ENCODE data around the gene SRXN1. TPM values are rescaled to one million over a fixed set of nuclear protein-coding genes. Genes with fewer than 3 reads are reported as not detected.

SRXN1 gene
- total and polyA plus RNA-seq, 9 of the 15 experiments (the other 6 are each of a cell fraction or from before 2014, with no cell fraction given) = 6.8 to 36.4 (median 21.6) TPM

DNA sequence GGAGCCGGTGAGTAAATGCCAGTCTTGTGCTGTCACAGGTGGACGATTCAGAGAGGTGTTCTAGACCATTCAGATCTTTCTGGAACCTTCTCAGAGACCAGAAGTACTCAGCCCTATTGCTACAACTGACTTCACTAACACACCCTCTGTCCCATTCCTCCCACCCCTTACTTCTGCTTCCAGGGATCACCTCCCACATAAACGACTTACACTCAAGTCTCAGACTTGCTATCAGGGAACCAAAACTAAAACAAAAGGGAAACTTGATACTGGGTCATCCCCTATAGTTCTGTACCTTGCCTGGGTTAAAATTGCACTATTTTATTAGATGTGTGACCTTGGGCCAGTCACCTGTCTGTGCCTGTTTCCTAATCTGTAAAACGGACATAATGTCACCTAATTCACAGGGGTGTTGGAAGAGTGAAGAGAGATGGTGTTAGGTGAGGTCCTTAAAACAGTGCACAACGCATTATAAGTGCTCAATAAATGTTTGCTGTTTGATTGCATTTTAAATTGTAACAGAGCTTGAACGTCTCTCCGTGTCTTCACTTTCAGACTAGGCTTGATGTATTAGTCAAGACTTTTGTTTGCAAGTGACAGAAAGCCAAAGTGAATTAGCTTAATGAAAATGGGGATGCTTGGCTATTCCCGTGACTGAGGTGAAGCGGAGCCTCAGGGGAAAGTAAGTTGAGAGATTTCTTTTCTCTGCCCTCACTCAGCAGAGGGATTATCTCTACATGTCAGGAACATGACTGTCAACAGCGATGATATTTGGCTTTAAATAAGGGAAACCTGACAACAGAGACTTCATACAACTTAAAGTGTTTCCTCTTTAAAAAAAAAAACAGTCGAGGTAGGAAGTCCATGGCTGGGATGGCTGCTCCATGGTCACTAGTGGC, 3.0 kb upstream of the SRXN1 start:
- peak overlapping the region in 1 of 2 experiments; percentile 26; a peak in 2 of 4 replicates for H3K9ac ChIP-seq (ENCODE audit: insufficient read depth in 1 of 2, low read depth in 2 of 2, low read length in 2 of 2)
- no TSS peak for BruUV-seq (replicated peaks)
- ChIA-PET CTCF (ENCODE audit: low intra/inter-chr PET ratio) (no interaction called here), POLR2A (interaction anchor here (2.3 kb wide), 1 partner anchor 11 kb away, joined by 8 read pairs; no protein-coding TSS in a partner anchor)
- peaks cover 39 to 51% of the 10 kb centered on the region in 2 experiments for H3K4me1 ChIP-seq (replicated peaks in 1 of 2; ENCODE audit: control insufficient read depth in 2 of 2, insufficient read depth in 2 of 2, low read length in 2 of 2)
- H3K27me3 ChIP-seq (ENCODE audit: control insufficient read depth in 2 of 2, insufficient read depth in 2 of 2, low read length in 2 of 2) = no peaks in the 10 kb centered on the region
- FAIRE-seq (no peak), DNase-seq (ENCODE audit: extremely low read depth in 1 of 4, low spot score in 3 of 4) (no peak), ATAC-seq (no peak)
- WGBS (ENCODE audit: insufficient coverage, low coverage, missing lambda C conversion rate) = 17% methylated on average over 11 of the region's 11 CpGs
- peaks cover 2% of the 10 kb centered on the region; the same call in 2 of the 3 replicates for H3K36me3 ChIP-seq (ENCODE audit: control insufficient read depth, insufficient read depth, low read length)
- H2AFZ ChIP-seq (ENCODE audit: low read depth, low read length) = peak overlapping the region; percentile 28; the same call in 1 of the 2 replicates
- H3K4me2 ChIP-seq (ENCODE audit: insufficient read depth, low read length) = peak overlapping the region; percentile 25; the same call in 1 of the 2 replicates
- no peaks in the 10 kb centered on the region for H4K20me1 ChIP-seq (replicated peaks; ENCODE audit: control insufficient read depth, insufficient read depth, low read length)
- in situ Hi-C loops (cut with MboI) = no loop called here
- intact Hi-C loops (cut with micrococcal nuclease) = no loop called here
- peak overlapping the region; percentile 57; the same call in 2 of the 3 replicates for H3K27ac ChIP-seq (ENCODE audit: extremely low read depth, low read depth, low read length)
- no peak overlapping the region for H3K4me3 ChIP-seq
- H3K79me2 ChIP-seq (ENCODE audit: control insufficient read depth, insufficient read depth, low read length) = peaks cover 25% of the 10 kb centered on the region
- H3K9me3 ChIP-seq (replicated peaks; ENCODE audit: control insufficient read depth, insufficient read depth, low read depth, low read length) = no peaks in the 10 kb centered on the region
- no peaks in the 10 kb centered on the region for H3K9me1 ChIP-seq (ENCODE audit: control insufficient read depth, insufficient read depth, low read length)
- TF ChIP-seq FOS (IDR thresholded peaks at IDR 0.05; ENCODE audit: extremely low read depth, insufficient read length) (no peak), MYC (IDR thresholded peaks at IDR 0.05; ENCODE audit: low read depth, low read length) (no peak), MYC (CRISPR knock-in tag; IDR thresholded peaks at IDR 0.05; ENCODE audit: borderline replicate concordance, low read depth) (no peak), RHOXF2B (CRISPR knock-in tag; conservative IDR thresholded peaks at IDR 0.05) (no peak), RBM17 (IDR thresholded peaks at IDR 0.05; ENCODE audit: borderline replicate concordance, low read depth, low read length) (no peak), ELF2 (CRISPR knock-in tag; IDR thresholded peaks at IDR 0.05) (no peak), RBBP5 (IDR thresholded peaks at IDR 0.05; ENCODE audit: borderline replicate concordance, insufficient read depth, low read length, poor library complexity, severe bottlenecking) (peak; percentile 26), CBFA2T3 (IDR thresholded peaks at IDR 0.05) (peak; percentile 30; the same call in 1 of the 2 replicates), HDAC8 (tag; IDR thresholded peaks at IDR 0.05) (no peak), MIER1 (IDR thresholded peaks at IDR 0.05; ENCODE audit: low read depth) (no peak), SRSF9 (IDR thresholded peaks at IDR 0.05; ENCODE audit: borderline replicate concordance, low read depth, low read length) (no peak), RBM25 (IDR thresholded peaks at IDR 0.05; ENCODE audit: low read depth, low read length, severe bottlenecking) (peak; percentile 43), TBL1XR1 (IDR thresholded peaks at IDR 0.05; ENCODE audit: low read length in 2 of 2) (no peak)
- TF ChIP-seq, protein P1, sequence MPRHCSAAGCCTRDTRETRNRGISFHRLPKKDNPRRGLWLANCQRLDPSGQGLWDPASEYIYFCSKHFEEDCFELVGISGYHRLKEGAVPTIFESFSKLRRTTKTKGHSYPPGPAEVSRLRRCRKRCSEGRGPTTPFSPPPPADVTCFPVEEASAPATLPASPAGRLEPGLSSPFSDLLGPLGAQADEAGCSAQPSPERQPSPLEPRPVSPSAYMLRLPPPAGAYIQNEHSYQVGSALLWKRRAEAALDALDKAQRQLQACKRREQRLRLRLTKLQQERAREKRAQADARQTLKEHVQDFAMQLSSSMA (CRISPR knock-in tag; IDR thresholded peaks at IDR 0.05) = no peak
- TF ChIP-seq, protein P2, sequence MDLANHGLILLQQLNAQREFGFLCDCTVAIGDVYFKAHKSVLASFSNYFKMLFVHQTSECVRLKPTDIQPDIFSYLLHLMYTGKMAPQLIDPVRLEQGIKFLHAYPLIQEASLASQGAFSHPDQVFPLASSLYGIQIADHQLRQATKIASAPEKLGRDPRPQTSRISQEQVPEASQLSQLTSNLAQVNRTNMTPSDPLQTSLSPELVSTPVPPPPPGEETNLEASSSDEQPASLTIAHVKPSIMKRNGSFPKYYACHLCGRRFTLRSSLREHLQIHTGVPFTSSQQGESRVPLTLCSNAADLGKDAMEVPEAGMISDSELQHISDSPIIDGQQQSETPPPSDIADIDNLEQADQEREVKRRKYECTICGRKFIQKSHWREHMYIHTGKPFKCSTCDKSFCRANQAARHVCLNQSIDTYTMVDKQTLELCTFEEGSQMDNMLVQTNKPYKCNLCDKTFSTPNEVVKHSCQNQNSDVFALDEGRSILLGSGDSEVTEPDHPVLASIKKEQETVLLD (IDR thresholded peaks at IDR 0.05) = no peak

Measured in K562 (cell line).